Tongue (tissue), 2 donors: Measurements from ENCODE around the gene COMMD1. TPM values are rescaled to one million over a fixed set of nuclear protein-coding genes. Genes with fewer than 3 reads are reported as not detected.
"Not testable (repeated sequence)": the region's sequence is repeated elsewhere in the genome, so short reads cannot be mapped to it uniquely, and the experiment has no call there.

Experiments used
- DNase-seq: peaks from one replicate; pipeline ENCODE4 v3.0.0-alpha.2; 2015
- total RNA-seq: library from RNA; depleted of rRNA; stranded (reverse); fragments of >200 nt; gene quantifications from one replicate; pipeline ENCODE4 v1.2.3, GENCODE V29; 2014

COMMD1 gene
- total RNA-seq = 47.3 TPM

GRCh38 chr2:61905372-61906185, at the start of gene COMMD1:
COMMD1 (plus strand) TSS chr2:61905674; CDS start chr2:61905679, 5 bp downstream.
- peak; percentile 89 for DNase-seq

- no peak for DNase-seq
These were observed 48.2 kb upstream of the COMMD1 start for GRCh38 chr2:61857224-61857623.

- DNase-seq = no peak
These were observed 43.4 kb upstream of the COMMD1 start for GRCh38 chr2:61862085-61862484.

- not testable (repeated sequence) for DNase-seq
These were observed 38.9 kb upstream of the COMMD1 start for GRCh38 chr2:61866482-61867089.

- no peak for DNase-seq
These were observed 29.1 kb upstream of the COMMD1 start for GRCh38 chr2:61876400-61876799.

GRCh38 chr2:61877571-61878245, 27.8 kb upstream of the COMMD1 start:
- no peak for DNase-seq

- DNase-seq = no peak
These were observed 26.7 kb upstream of the COMMD1 start for GRCh38 chr2:61878761-61879160.

- DNase-seq = not testable (repeated sequence)
These were observed 26.1 kb upstream of the COMMD1 start for GRCh38 chr2:61879351-61879750.

- no peak for DNase-seq
These were observed 22.6 kb upstream of the COMMD1 start for GRCh38 chr2:61882850-61883249.

- DNase-seq = no peak
These were observed 19.4 kb upstream of the COMMD1 start for GRCh38 chr2:61885896-61886603.

GRCh38 chr2:61887717-61888266, 17.7 kb upstream of the COMMD1 start:
- peak; percentile 50 for DNase-seq

- peak; percentile 94 for DNase-seq
These were observed 17.0 kb upstream of the COMMD1 start, which contains the start of gene CCT4 for GRCh38 chr2:61888267-61889055. CCT4 (minus strand) TSS chr2:61888656; CDS start chr2:61888507, 149 bp downstream.

GRCh38 chr2:61898810-61899209, 6.7 kb upstream of the COMMD1 start:
- DNase-seq = peak; percentile 48

GRCh38 chr2:61900281-61900680, 5.2 kb upstream of the COMMD1 start:
- no peak for DNase-seq

GRCh38 chr2:61906186-61906470, 654 bp downstream of the COMMD1 start:
- DNase-seq = no peak

GRCh38 chr2:61909116-61909515, 3.6 kb downstream of the COMMD1 start:
- no peak for DNase-seq

- DNase-seq = no peak
These were observed 5.1 kb downstream of the COMMD1 start for GRCh38 chr2:61910603-61911002.

GRCh38 chr2:61911510-61911909, 6.0 kb downstream of the COMMD1 start:
- DNase-seq = no peak

- not testable (repeated sequence) for DNase-seq
These were observed 9.3 kb downstream of the COMMD1 start for GRCh38 chr2:61914794-61915193.

- no peak for DNase-seq
These were observed 15.1 kb downstream of the COMMD1 start for GRCh38 chr2:61920548-61920947.

GRCh38 chr2:61922714-61923113, 17.2 kb downstream of the COMMD1 start:
- DNase-seq = no peak
